WERI-Rb-1 (cell line): ENCODE results near the gene TMEM134.
"Not testable (repeated sequence)": the region's sequence is repeated elsewhere in the genome, so short reads cannot be mapped to it uniquely, and the experiment has no call there.

ENCODE experiments used
- DNase-seq: peaks from one replicate; pipeline ENCODE4 v3.0.0-alpha.2; 2020
- H3K27ac ChIP-seq: fragments of 250-450 bp; sonication (Bioruptor Pico); 2 replicates; pipeline ENCODE4 v1.5.1; 2020; ENCODE audit warnings: mild to moderate bottlenecking, moderate library complexity
- H3K27me3 ChIP-seq: fragments of 250-450 bp; sonication (Bioruptor Pico); 2 replicates; pipeline ENCODE4 v1.5.1; 2021; ENCODE audit warnings: mild to moderate bottlenecking, low read depth, moderate library complexity; ENCODE audit not compliant: insufficient read depth, severe bottlenecking
- H3K36me3 ChIP-seq: fragments of 250-450 bp; sonication (Bioruptor Pico); 2 replicates; pipeline ENCODE4 v1.5.1; 2020; ENCODE audit warnings: mild to moderate bottlenecking, moderate library complexity
- H3K4me3 ChIP-seq: 2 replicates; pipeline ENCODE4 v1.5.1; 2011; ENCODE audit warnings: low read depth, mild to moderate bottlenecking, control low read depth, low read length
- H3K9me3 ChIP-seq: fragments of 250-450 bp; sonication (Bioruptor Pico); 2 replicates; pipeline ENCODE4 v1.5.1; 2021; ENCODE audit warnings: mild to moderate bottlenecking, moderate library complexity; ENCODE audit not compliant: severe bottlenecking
- TF ChIP-seq, protein P1 (sequence below): IDR thresholded peaks from 2 replicates; pipeline ENCODE4 v1.5.1; 2011; ENCODE audit warnings: low read depth, mild to moderate bottlenecking, control low read depth, inconsistent platforms, low read length

Gene TMEM134, protein sequence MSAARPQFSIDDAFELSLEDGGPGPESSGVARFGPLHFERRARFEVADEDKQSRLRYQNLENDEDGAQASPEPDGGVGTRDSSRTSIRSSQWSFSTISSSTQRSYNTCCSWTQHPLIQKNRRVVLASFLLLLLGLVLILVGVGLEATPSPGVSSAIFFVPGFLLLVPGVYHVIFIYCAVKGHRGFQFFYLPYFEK

DNA sequence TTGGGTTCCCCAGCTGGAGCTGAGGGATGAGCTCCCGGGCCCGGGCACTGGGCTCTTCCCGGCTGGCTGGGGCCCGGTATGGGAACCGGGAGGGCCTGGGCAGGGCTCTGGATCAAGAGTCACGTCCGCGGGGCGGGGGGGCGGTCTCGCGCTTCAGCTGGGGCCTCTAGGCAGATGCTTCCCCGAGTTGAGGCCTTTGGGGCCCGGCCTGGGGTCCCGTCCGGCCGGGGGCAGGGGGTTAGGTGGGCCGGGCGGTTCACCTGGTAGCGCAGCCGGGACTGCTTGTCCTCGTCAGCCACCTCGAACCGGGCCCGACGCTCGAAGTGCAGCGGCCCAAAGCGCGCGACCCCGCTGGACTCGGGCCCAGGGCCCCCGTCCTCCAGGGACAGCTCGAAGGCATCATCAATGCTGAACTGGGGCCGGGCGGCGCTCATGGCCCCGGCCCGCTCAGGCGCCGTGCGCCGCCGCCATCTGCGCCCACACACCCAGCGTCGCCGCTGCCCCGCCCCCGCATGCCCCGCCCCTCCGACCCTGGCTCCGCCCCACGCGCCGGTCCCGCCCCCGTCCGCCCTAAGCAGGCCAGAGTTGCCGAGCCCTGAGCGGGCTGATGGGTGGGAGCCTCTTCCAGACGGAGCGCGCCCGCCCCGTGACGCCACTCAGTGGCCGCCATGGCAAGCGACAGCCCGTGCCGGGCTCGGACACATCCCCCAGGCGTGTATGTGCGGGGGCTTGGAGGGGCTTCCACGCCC lies at the start of gene TMEM134:
Gene TMEM134, minus strand, starts transcription at position 493 of the 749 bp plus-strand sequence. Its CDS starts 59 bp downstream, at position 434.
- no peaks in the 10 kb centered on the region for H3K36me3 ChIP-seq
- peak; percentile 93 for DNase-seq

DNA sequence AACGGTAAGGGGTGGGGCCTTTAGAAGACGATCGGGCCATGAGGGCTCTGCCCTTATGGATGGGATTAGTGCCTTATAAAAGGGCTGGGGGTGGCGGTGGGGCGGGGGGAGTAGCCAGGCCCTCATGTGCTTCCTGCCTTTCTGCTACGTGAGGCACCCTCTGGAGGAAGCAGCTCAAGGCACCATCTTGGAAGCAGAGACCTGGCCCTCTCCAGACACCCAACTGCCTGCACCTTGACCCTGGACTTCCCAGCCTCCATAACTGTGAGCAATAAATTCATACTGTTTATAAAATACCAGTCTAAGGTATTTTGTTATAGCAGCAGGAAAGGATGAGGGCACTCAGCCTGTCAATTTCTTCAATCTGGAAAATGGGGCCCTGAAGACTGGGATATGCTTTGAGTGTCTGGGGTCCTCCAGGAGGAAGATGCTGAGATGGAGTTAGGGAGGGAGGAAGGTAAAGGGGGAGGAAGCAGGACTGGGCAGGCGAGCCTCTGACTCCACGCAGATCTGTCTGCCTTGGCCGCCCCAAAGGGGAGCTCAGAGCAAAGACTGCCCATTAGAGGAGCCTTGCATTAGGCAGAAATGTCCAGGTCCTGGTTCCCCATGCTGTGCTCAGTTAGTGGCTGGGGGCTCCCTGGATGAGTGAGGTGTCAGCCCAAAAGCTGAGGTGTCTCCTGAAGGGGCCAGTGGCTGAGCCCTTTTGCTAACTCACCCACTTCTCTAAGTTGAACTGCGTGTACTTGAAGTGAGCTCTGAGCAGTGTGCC lies 48.9 kb upstream of the TMEM134 start:
- no peak overlapping the region for H3K4me3 ChIP-seq
- H3K27me3 ChIP-seq = no peaks in the 10 kb centered on the region
- H3K27ac ChIP-seq = no peak overlapping the region
- TF ChIP-seq, protein P1, sequence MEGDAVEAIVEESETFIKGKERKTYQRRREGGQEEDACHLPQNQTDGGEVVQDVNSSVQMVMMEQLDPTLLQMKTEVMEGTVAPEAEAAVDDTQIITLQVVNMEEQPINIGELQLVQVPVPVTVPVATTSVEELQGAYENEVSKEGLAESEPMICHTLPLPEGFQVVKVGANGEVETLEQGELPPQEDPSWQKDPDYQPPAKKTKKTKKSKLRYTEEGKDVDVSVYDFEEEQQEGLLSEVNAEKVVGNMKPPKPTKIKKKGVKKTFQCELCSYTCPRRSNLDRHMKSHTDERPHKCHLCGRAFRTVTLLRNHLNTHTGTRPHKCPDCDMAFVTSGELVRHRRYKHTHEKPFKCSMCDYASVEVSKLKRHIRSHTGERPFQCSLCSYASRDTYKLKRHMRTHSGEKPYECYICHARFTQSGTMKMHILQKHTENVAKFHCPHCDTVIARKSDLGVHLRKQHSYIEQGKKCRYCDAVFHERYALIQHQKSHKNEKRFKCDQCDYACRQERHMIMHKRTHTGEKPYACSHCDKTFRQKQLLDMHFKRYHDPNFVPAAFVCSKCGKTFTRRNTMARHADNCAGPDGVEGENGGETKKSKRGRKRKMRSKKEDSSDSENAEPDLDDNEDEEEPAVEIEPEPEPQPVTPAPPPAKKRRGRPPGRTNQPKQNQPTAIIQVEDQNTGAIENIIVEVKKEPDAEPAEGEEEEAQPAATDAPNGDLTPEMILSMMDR = no peak
- no peaks in the 10 kb centered on the region for H3K9me3 ChIP-seq
- no peaks in the 10 kb centered on the region for H3K36me3 ChIP-seq
- no peak for DNase-seq

More for the DNA sequence above, at the start of gene TMEM134:
- Histone ChIP-seq H3K27me3 (no peaks in the 10 kb centered on the region), H3K9me3 (no peaks in the 10 kb centered on the region), H3K27ac (peak within 1 kb of the TSS; percentile 75), H3K4me3 (peak within 1 kb of the TSS; percentile 73)
- TF ChIP-seq, protein P1 = peak; percentile 78

DNA sequence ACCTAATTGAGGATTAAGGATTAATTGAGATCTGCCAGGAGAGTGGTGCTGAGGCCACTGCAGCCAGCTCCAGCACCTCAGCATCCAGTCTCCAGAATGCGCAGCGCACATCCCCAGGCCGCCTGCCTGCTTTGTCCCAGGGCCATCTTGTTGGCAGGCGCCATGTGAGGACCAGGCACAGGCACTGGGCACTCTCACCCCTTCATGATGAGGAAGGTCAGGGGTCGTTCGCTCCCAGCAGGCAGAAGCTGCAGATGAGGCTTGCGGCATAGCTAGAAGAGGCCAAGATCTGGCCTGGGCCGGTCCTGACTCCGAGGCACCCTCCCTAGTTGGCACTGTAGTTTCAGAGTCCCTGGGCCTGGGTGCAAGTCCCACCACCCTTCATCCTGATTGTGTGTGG lies 47.8 kb upstream of the TMEM134 start:
- H3K27ac ChIP-seq = no peak overlapping the region
- TF ChIP-seq, protein P1 = no peak
- no peaks in the 10 kb centered on the region for H3K9me3 ChIP-seq
- no peak for DNase-seq
- H3K4me3 ChIP-seq = no peak overlapping the region
- no peaks in the 10 kb centered on the region for H3K36me3 ChIP-seq
- H3K27me3 ChIP-seq = no peaks in the 10 kb centered on the region

DNA sequence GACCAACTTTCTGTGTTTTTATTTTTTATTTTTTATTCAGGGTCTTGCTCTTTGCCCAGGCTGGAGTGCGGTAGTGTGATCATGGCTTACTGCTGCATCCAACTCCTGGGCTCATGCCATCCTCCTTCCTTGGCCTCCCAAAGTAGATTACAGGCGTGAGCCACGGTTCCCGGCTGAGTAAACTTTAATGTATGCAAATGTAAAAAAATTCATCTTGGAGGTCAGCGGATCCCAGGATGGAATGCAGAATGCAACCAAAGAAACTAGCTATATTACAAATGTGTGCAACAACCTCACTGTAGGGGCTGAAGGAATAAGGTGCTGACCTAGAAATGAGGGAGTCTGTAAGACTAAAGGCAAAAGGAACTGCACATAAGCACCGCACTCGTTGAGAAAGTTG lies 45.1 kb upstream of the TMEM134 start:
- no peaks in the 10 kb centered on the region for H3K27me3 ChIP-seq

DNA sequence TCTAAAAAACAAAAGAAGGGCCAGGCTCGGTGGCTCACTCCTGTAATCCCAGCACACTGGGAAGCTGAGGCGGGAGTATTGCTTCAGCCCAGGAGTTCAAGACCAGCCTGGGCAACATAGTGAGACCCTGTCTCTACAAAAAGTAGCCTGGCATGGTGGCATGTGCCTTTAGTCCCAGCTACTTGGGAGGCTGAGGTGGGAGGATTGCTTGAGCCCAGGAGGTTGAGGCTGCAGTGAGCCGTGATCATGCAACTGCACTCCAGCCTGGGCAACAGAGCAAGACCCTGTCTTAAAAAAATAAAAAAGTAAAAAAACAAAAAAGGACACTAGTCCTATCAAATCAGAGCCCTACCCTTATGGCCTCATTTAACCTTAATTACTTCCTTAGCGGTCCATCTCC lies 42.5 kb upstream of the TMEM134 start:
- H3K27me3 ChIP-seq, DNase-seq, H3K27ac ChIP-seq, H3K36me3 ChIP-seq, H3K9me3 ChIP-seq, H3K4me3 ChIP-seq: not testable (repeated sequence)

More for the DNA sequence above, 45.1 kb upstream of the TMEM134 start:
- Histone ChIP-seq H3K27ac (no peak overlapping the region), H3K9me3 (no peaks in the 10 kb centered on the region), H3K4me3 (no peak overlapping the region), H3K36me3 (no peaks in the 10 kb centered on the region)
- DNase-seq = no peak
- TF ChIP-seq, protein P1 = no peak

DNA sequence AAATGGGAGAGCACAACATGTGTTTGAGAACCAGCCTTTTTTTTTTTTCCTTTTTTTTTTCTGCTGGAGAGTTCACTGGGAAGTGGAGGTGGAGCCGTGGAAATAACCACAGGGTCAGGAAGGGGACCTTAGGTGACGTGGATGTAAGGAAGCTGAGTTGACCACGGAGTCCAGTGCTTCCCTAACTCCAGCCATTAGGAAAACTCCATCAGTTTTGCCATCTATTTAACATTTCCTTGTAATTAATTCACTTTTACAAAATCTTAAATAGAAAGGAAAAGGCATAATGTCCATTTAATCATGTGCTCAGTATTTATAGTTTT lies 40.9 kb upstream of the TMEM134 start:
- Histone ChIP-seq H3K27ac (no peak overlapping the region), H3K4me3 (no peak overlapping the region), H3K36me3 (peaks cover 11% of the 10 kb centered on the region), H3K9me3 (no peaks in the 10 kb centered on the region), H3K27me3 (no peaks in the 10 kb centered on the region)
- TF ChIP-seq, protein P1 = no peak
- no peak for DNase-seq
